GM19193 (cell line): Measurements from ENCODE around the gene ATP9A.

Source experiments
- POLR2A ChIP-seq: IDR thresholded peaks from 4 replicates; pipeline ENCODE4 v1.6.1; 2011; ENCODE audit not compliant: insufficient read depth, insufficient read length; ENCODE audit errors: extremely low read depth

ATP9A gene

DNA sequence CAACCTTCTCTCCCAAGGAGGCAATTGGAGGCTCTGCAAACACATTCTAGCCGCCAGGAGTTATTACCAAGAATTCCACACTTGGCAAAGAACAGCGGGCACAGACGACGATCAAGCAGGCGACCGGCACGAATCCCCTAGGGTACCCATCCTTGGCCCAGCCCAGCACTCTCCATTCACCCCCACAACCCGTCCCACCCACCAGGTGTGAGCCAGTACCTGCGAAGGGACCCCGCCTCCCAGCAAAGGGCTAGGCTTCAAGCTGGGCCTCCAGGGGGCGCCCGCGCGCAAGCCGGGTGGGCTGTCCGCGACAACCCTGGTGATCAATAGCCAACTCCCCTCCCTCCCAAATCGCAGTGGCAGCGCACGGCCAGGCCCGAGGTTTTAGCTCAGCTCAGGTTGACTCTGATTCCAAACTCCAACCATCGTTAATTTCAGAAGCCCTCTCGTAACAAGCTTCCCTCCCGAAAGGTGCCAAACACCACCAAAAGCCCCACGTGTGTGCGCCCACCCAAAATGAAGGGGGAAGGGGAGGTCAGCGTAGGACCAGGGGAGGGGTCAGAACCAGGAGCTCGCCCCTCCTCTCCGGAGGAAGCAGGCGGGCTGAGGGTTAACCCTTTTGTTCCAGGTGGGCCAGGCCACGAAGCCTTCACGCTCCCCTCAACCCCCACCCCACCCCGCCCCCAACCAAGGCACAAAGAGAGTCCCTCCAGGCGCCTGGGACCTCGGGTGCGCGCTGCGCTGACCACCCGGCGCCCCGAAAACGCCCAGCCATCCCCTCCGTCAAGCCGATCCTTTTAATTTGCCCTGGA lies 32.1 kb upstream of the ATP9A start:
- no peak for TF ChIP-seq POLR2A

DNA sequence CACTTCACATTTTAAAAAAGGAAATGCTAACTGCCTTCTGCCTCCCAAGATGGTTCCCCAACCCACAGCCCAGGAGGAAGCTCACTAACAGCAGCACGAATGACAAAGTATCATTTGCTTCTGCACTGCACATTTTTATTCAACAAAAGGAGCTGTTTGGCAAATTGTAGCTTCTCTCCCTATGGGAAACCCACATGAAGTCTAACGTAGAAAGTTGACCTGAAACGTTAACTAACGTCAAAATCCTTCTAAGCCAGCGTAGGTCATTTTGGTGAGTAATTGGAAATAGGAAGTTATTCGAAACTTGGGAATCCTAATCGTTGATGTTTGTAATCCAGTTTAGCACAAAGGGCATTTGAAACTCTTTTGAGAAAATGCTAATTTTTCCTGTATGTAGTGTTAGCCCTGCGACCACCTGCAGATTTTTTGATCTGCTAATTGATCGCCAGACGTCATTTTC lies 31.2 kb upstream of the ATP9A start:
- no peak for TF ChIP-seq POLR2A

DNA sequence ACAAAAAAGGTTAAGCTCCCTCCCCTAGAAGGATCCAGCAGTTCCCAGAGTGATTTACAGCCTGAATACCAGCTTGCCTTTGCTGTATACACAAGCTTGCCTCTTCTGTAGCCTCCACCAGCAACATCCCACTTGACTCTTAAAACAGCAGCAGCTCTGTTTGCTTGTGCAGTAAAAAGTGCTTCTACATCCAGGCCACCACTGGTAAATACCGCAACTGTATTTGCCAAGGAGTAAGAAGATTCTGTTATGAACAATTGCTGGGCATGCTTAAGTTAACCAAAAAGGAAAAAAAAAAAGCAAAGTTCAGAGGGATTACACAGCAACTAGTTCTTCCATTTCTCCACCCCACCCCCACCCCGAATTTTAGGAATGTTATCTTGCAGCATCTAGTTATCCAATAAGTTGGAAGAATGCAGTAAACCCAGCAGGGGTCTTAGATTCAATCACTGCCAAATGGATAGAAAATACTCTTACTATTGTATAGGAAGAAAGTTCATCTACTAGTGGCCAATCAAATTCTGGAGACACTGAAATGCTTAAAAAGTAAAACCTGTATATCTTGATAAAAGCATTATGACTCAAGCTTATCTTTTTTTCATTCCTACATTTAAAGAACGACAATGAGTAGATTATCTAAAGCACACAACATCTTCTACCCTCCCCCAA lies 29.3 kb upstream of the ATP9A start:
- no peak for TF ChIP-seq POLR2A

DNA sequence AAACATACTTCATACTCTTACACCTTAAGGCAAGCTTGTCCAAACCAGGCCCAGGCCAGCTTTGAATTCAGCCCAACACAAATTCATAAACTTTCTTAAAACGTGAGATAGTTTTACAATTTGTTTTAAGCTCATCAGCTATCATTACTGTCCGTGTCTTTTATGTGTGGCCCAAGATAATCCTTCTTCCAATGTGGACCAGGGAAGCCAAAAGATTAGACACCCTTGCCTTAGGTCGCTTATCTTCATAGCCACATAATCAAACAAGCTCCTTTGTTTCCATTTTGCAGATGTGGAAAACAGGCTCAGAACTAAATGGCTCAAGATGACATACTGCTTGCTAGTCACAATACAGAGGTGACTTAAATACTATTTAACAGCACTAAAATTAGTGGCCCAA lies 28.1 kb upstream of the ATP9A start:
- no peak for TF ChIP-seq POLR2A

DNA sequence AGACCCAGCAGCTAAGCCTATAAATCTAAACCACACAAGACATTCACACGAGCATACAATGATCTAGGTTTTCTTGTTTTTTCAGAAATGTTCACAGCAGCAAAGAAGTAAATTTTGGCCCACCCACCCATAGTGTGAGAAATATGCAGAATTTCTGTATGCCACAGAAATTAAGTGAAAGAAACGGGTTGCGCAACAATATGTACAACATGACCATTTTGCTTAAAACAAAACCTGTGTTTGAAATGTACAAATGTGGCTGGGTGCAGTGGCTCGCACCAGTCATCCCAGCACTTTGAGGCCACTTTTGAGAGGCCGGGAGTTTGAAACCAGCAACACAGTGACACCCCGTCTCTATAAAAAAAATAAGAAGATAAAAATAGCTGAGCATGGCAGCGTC lies 24.8 kb upstream of the ATP9A start:
- TF ChIP-seq POLR2A: no peak

DNA sequence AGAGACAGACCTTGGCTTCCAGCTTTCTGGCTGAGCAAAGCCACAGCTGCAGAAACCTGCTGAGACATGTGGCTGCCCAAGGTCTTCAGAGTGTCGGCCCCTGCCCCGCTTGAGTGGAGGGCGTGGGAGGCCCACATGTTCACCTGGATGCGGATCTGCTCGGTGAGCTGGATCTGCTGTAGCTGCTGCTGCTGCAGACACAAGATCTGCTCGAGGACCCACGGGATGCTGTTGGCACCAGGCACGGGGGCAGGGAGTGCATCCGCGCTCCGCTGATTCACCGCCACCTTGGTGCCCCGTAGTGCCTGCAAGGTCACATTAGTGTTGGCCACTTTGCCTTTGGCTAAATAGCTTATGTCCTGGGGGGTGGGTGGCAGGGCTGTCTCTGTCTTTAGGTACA lies 23.4 kb upstream of the ATP9A start:
- no peak for TF ChIP-seq POLR2A

DNA sequence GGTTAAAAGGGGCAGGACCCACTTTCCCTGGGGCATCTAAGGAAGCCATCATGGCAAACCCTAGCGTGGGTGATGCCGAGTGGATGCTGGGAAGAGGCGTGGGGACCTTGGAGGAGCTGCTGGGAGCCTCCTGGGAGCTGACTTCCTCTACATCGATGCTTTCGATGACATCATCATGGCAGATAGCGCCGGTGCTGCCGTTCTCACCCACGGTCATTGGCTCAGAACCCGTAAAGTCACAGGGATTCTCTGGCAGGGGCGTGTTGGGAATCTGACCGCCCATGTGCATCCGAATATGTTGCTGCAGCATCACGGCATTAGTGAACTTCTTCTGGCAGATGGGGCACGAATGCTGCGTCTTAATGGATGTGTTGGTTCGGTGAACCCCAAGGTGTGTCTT lies 22.1 kb upstream of the ATP9A start:
- TF ChIP-seq POLR2A: no peak

DNA sequence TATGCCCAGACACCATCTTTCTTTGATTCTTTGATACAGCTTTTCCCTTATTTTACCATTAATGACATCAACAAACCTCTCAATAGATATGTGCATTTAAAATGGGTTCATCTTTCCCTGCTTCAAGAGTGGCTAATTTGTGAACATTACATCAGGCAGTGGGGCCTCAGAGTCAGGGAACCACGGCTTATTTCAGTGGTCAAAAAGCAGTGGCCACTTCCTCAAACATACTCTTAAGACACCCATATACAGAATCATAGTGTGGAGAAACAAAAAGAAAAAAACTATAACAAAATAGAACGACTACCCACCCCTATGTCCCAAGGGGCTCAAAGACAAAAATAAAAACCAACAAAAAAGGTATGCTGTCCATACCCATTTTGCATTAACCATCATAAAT lies 21.2 kb upstream of the ATP9A start:
- TF ChIP-seq POLR2A: no peak

DNA sequence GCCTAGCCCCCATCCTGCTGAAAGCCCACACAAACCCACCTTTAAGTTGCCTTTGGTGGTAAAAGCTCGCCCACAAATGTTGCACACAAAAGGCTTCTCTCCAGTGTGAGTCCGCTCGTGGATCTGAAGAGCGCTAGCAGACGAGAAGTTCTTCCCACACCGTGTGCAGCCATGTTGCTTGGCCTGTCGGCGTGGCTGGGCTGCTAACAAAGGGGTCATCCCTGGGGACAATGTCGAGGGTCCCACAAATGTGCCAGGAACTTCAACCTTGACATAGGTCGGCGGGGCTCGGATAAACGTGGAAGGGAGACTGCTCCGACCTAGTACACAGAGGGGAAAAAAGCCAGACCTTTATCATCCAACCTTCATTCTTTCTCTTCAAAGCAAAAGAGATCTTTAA lies 20.6 kb upstream of the ATP9A start:
- no peak for TF ChIP-seq POLR2A

DNA sequence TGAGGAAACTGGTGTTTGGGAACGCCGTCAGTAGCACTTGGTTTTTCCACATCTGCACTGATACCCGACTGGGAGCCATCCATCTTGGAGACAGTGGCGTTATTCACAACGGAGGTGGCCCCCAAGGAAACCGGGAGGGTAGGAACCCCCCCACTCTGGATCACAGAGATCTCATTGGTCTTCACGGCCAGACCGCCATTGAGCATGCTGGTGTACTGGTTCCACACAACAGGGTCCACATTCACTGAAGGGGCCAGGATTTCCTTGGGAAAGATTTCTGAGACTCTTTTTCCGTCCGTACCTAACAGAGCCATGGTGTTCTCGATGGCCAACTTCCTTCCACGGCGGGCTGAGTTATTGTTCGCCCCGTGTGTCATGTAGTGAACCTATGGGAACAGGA lies 16.1 kb upstream of the ATP9A start:
- no peak for TF ChIP-seq POLR2A

DNA sequence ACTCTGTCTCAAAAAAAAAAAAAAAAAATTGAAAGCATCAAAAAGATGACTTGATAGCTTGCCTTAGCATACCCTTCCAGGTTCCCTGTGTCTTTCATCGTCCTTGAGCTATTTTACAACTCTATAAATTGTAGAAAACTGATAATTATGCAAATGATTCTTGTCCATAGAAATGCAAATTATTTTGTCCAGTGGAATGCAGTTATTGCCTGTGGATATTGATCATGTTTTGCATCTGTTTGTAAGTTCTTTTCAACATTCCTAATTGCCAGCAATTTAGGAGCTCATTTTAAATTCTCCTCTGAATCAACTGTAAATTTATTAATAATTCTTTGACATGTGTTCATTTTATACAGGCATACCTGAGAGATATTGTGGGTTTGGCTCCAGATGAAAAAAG lies 7.1 kb upstream of the ATP9A start:
- no peak for TF ChIP-seq POLR2A

DNA sequence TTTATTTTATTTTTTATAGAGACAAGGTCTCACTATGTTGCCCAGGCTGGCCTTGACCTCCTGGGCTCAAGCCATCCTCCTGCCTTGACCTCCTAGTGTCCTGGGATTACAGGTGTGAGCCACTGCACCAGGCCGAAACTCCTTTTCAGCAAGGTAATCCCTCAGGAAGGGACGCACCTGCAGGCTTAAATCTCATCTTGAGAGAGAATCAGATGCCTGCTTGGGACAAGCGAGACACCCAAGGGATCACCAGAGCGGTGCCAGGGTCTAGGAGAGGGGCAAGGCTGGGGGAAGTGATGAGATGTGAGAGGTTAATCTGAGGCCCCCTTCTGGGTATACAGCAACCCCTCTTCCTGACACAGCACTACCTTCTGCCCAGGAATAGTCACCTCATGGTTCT lies 4.0 kb upstream of the ATP9A start:
- TF ChIP-seq POLR2A: no peak

DNA sequence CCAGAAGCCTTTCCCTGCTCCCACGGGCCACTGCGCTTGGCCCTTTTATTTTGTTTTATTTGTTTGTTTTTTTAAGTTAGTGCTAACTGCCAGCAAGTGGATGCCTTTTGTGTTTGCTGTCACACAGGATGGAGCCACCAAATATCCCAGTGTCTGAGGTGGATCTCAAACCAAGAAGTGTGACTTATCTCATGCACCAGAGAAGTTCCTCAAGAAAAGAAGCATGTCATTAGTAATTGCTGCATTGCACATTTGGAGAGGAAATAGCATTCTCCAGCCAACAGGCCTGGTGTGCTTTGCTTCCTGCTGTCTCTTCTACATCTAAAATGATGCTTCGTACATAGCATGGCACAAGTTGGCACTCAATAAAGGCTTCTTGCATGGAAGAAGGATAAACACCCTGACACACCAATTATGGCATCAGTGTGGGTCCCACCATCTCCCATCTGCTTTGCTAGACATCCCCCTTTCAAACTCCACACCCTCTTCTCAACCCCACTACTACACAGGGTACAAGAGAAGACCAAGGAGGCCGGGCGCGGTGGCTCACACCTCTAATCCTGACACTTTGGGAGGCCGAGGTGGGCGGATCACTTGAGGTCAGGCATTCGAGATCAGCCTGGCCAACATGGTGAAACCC lies 1.9 kb upstream of the ATP9A start:
- no peak for TF ChIP-seq POLR2A

DNA sequence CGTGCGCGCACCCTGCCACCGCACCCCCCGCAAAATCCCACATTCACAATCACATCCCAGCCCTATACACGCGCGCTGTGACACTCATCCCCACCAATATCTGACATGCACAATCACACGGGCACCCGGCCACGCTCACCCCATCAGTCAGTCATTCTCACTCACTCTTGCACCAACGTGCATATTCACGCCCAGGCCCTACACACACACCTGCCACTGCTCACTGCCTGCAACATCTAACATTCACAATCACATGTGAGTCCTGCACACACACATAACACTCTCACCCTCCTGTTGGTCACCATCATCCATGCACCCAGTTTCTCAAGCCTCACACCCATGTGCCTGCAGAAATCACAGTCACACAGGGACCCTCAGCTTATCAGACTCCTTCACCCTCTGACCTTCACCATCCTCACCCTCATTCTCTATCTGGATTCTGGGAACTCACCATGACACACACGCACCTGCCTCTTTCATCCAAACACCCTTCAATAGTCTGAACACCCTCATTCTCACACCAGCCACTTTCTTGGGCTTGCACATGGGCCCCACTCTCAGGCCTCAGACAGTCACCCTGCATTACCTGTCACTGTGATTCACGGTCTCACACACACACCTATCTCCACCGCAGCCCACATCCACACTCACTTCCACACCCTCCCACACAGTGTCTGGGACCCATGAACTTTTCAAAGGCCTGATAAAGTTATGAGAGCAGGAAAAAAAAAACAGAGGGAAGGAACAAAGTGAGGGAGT lies 748 bp upstream of the ATP9A start:
- TF ChIP-seq POLR2A: no peak
